ENCODE data around the gene CEP350.

Gene CEP350

GRCh38 chr1:179978199-179979079 is 23.8 kb downstream of the CEP350 start:
- peaks cover 8% of the 10 kb centered on the region for H3K4me1 ChIP-seq (ENCODE audit: insufficient read depth, low read length, poor library complexity, severe bottlenecking)
- H2AFZ ChIP-seq (ENCODE audit: low read length): no peak overlapping the region
- H4K20me1 ChIP-seq (ENCODE audit: insufficient read depth, low read length, poor library complexity, severe bottlenecking): peaks cover 38% of the 10 kb centered on the region
- peaks cover 96% of the 10 kb centered on the region for H3K79me2 ChIP-seq (ENCODE audit: insufficient read depth, low read length)
- H3K27me3 ChIP-seq (ENCODE audit: insufficient read depth, low read length, poor library complexity, severe bottlenecking): no peaks in the 10 kb centered on the region
- H3K9me2 ChIP-seq (replicated peaks; ENCODE audit: low read depth, low read length): no peaks in the 10 kb centered on the region
- H3K4me2 ChIP-seq (ENCODE audit: low read depth, low read length, poor library complexity, severe bottlenecking): no peak overlapping the region
- no peak overlapping the region for H3K9ac ChIP-seq (ENCODE audit: low read depth, low read length, poor library complexity, severe bottlenecking)
- H3K36me3 ChIP-seq (ENCODE audit: insufficient read depth, low read length): no peaks in the 10 kb centered on the region
- H3K9me3 ChIP-seq (ENCODE audit: insufficient read depth, low read depth, low read length): peaks cover 5% of the 10 kb centered on the region; the same call in 1 of the 2 replicates
- TF ChIP-seq CTCF (conservative IDR thresholded peaks at IDR 0.05; ENCODE audit: low read length): no peak
- no peak for TF ChIP-seq EZH2phosphoT487 (IDR thresholded peaks at IDR 0.05; ENCODE audit: borderline replicate concordance)
- no peaks in the 10 kb centered on the region for H3F3A ChIP-seq (ENCODE audit: low read depth)
- H3K4me3 ChIP-seq (ENCODE audit: low read length, poor library complexity, severe bottlenecking): no peak overlapping the region

DNA sequence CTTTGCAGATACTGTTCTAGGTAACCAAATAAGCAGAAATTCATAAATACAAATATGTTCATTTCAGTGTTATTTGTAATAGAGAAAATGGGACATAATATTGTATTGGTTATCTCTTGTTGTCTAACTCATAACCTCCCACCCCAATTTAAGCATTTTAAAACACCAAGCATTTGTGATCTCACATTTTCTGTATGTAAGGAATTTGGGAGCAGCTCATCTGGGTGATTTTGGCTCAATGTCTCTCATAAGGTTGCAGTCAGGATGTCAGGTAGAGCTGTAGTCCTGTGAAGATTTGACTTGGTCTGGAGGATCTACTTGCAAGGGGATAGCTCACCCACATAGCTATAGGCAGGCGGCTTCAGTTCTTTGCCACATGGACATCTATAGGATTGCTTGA is 29.5 kb downstream of the CEP350 start:
- H3F3A ChIP-seq (ENCODE audit: low read depth): no peaks in the 10 kb centered on the region
- no peaks in the 10 kb centered on the region for H3K27me3 ChIP-seq (ENCODE audit: insufficient read depth, low read length, poor library complexity, severe bottlenecking)
- H3K4me1 ChIP-seq (ENCODE audit: insufficient read depth, low read length, poor library complexity, severe bottlenecking): no peaks in the 10 kb centered on the region
- no peak overlapping the region for H3K4me3 ChIP-seq (ENCODE audit: low read length, poor library complexity, severe bottlenecking)
- no peaks in the 10 kb centered on the region for H3K9me2 ChIP-seq (replicated peaks; ENCODE audit: low read depth, low read length)
- peaks cover 68% of the 10 kb centered on the region for H3K79me2 ChIP-seq (ENCODE audit: insufficient read depth, low read length)
- TF ChIP-seq CTCF (conservative IDR thresholded peaks at IDR 0.05; ENCODE audit: low read length): no peak
- no peak for TF ChIP-seq EZH2phosphoT487 (IDR thresholded peaks at IDR 0.05; ENCODE audit: borderline replicate concordance)
- H2AFZ ChIP-seq (ENCODE audit: low read length): no peak overlapping the region
- peaks cover 23% of the 10 kb centered on the region for H4K20me1 ChIP-seq (ENCODE audit: insufficient read depth, low read length, poor library complexity, severe bottlenecking)
- H3K4me2 ChIP-seq (ENCODE audit: low read depth, low read length, poor library complexity, severe bottlenecking): no peak overlapping the region
- peaks cover 19% of the 10 kb centered on the region; the same call in 1 of the 2 replicates for H3K36me3 ChIP-seq (ENCODE audit: insufficient read depth, low read length)
- peaks cover 5% of the 10 kb centered on the region; the same call in 1 of the 2 replicates for H3K9me3 ChIP-seq (ENCODE audit: insufficient read depth, low read depth, low read length)
- no peak overlapping the region for H3K9ac ChIP-seq (ENCODE audit: low read depth, low read length, poor library complexity, severe bottlenecking)

DNA sequence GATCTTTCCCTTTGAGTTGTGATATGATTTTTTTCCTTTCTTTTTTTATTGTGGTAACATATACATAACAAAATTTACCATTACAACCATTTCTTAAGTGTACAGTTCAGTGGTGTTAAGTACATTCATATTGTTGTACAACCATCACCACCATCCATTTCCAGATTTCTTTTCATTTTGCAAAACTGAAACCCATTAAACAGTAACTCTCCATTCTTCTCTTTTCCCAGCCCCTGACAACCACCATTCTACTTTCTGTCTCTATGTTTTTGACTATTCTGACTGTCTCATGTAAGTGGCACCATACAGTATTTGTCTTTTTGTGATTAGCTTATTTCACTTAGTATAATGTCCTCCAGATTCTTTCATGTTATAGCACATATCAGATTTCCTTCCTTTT is 30.3 kb downstream of the CEP350 start:
- H2AFZ ChIP-seq (ENCODE audit: low read length): no peak overlapping the region
- no peak overlapping the region for H3K4me2 ChIP-seq (ENCODE audit: low read depth, low read length, poor library complexity, severe bottlenecking)
- no peaks in the 10 kb centered on the region for H3K27me3 ChIP-seq (ENCODE audit: insufficient read depth, low read length, poor library complexity, severe bottlenecking)
- H3K4me1 ChIP-seq (ENCODE audit: insufficient read depth, low read length, poor library complexity, severe bottlenecking): no peaks in the 10 kb centered on the region
- peaks cover 15% of the 10 kb centered on the region for H4K20me1 ChIP-seq (ENCODE audit: insufficient read depth, low read length, poor library complexity, severe bottlenecking)
- peaks cover 59% of the 10 kb centered on the region for H3K79me2 ChIP-seq (ENCODE audit: insufficient read depth, low read length)
- H3K9me2 ChIP-seq (replicated peaks; ENCODE audit: low read depth, low read length): no peaks in the 10 kb centered on the region
- H3F3A ChIP-seq (ENCODE audit: low read depth): no peaks in the 10 kb centered on the region
- H3K36me3 ChIP-seq (ENCODE audit: insufficient read depth, low read length): peaks cover 25% of the 10 kb centered on the region; the same call in 1 of the 2 replicates
- H3K4me3 ChIP-seq (ENCODE audit: low read length, poor library complexity, severe bottlenecking): no peak overlapping the region
- no peak for TF ChIP-seq EZH2phosphoT487 (IDR thresholded peaks at IDR 0.05; ENCODE audit: borderline replicate concordance)
- no peak for TF ChIP-seq CTCF (conservative IDR thresholded peaks at IDR 0.05; ENCODE audit: low read length)
- H3K9me3 ChIP-seq (ENCODE audit: insufficient read depth, low read depth, low read length): 0 out of 2 replicates have a peak, but pooled peaks cover under 1% of the 10 kb centered on the region
- no peak overlapping the region for H3K9ac ChIP-seq (ENCODE audit: low read depth, low read length, poor library complexity, severe bottlenecking)
